WTC11 (cell line): Measurements from ENCODE around the gene CHN1. TPM values are rescaled to one million over a fixed set of nuclear protein-coding genes. Genes with fewer than 3 reads are reported as not detected.

Experiments used
- ATAC-seq: fragments of 200-7000 bp; cut with Tn5 transposase; 2 replicates; pipeline ENCODE4 v1.10.0; 2021; ENCODE audit warnings: mild to moderate bottlenecking, moderate library complexity
- CTCF ChIA-PET: fragments of 300-600 bp; sonication (Branson Sonifier 250); formaldehyde crosslinking; loops from one replicate; lab custom pipeline; 2021; ENCODE audit warnings: antibody characterized with exemption; lab: Charles Lee
- POLR2A ChIA-PET: fragments of 350-600 bp; sonication (Branson Sonifier 250); formaldehyde crosslinking; loops from one replicate; lab custom pipeline; 2021; ENCODE audit warnings: antibody characterized with exemption; lab: Charles Lee
- DNase-seq: peaks from one replicate; pipeline ENCODE4 v3.0.0; 2021; ENCODE audit warnings: low spot score
- H3K27ac Mint-ChIP-seq: 2 replicates; pipeline ENCODE4 v1.8.0; 2021; ENCODE audit warnings: mixed read lengths
- H3K27me3 Mint-ChIP-seq: 2 replicates; pipeline ENCODE4 v1.8.0; 2021; ENCODE audit warnings: low read depth, mild to moderate bottlenecking, moderate library complexity, mixed read lengths
- H3K36me3 Mint-ChIP-seq: 2 replicates; pipeline ENCODE4 v1.8.0; 2021; ENCODE audit warnings: mixed read lengths
- H3K4me1 Mint-ChIP-seq: 2 replicates; pipeline ENCODE4 v1.8.0; 2022; ENCODE audit warnings: mixed read lengths
- H3K4me3 Mint-ChIP-seq: 2 replicates; pipeline ENCODE4 v1.8.0; 2021; ENCODE audit warnings: mild to moderate bottlenecking, moderate library complexity, mixed read lengths
- H3K9me3 Mint-ChIP-seq: 2 replicates; pipeline ENCODE4 v1.8.0; 2021; ENCODE audit warnings: mixed read lengths
- ATF2 ChIP-seq: sonication (generic); formaldehyde crosslinking; IDR thresholded peaks from 2 replicates; pipeline ENCODE4 v1.8.1; 2022; ENCODE audit warnings: low read depth, missing genetic modification reagents, borderline replicate concordance
- CREM ChIP-seq: sonication (generic); formaldehyde crosslinking; IDR thresholded peaks from 2 replicates; pipeline ENCODE4 v1.8.1; 2022; ENCODE audit warnings: mild to moderate bottlenecking, missing genetic modification reagents, moderate library complexity
- EMX1 ChIP-seq: fragments of 250-450 bp; sonication (Bioruptor Pico); IDR thresholded peaks from 2 replicates; pipeline ENCODE4 v1.8.0; 2021; ENCODE audit warnings: mild to moderate bottlenecking
- GABPB1 ChIP-seq: sonication (generic); formaldehyde crosslinking; IDR thresholded peaks from 2 replicates; pipeline ENCODE4 v1.8.1; 2023; ENCODE audit warnings: mild to moderate bottlenecking, missing genetic modification reagents
- GTF2I ChIP-seq: fragments of 250-450 bp; sonication (Bioruptor Pico); conservative IDR thresholded peaks from 2 replicates; pipeline ENCODE4 v1.4.0; 2021; ENCODE audit warnings: mild to moderate bottlenecking
- NFE2L1 ChIP-seq: sonication (generic); formaldehyde crosslinking; IDR thresholded peaks from 2 replicates; pipeline ENCODE4 v1.8.1; 2023; ENCODE audit warnings: missing genetic modification reagents
- NR1H2 ChIP-seq: sonication (generic); formaldehyde crosslinking; IDR thresholded peaks from 2 replicates; pipeline ENCODE4 v1.9.0; 2021; ENCODE audit warnings: mild to moderate bottlenecking, moderate library complexity, missing genetic modification reagents
- OVOL2 ChIP-seq: fragments of 250-450 bp; sonication (Bioruptor Pico); IDR thresholded peaks from 2 replicates; pipeline ENCODE4 v1.9.0; 2021; ENCODE audit warnings: mild to moderate bottlenecking, borderline replicate concordance
- SMAD4 ChIP-seq: sonication (generic); formaldehyde crosslinking; IDR thresholded peaks from 2 replicates; pipeline ENCODE4 v1.8.0; 2022; ENCODE audit warnings: mild to moderate bottlenecking, missing genetic modification reagents
- STAT6 ChIP-seq: sonication (generic); formaldehyde crosslinking; conservative IDR thresholded peaks from 2 replicates; pipeline ENCODE4 v1.8.1; 2023; ENCODE audit warnings: mild to moderate bottlenecking, low read depth, missing genetic modification reagents, moderate library complexity
- TCF7 ChIP-seq: sonication (generic); formaldehyde crosslinking; IDR thresholded peaks from 2 replicates; pipeline ENCODE4 v1.8.0; 2022; ENCODE audit warnings: mild to moderate bottlenecking, low read depth, missing genetic modification reagents, moderate library complexity
- TEAD4 ChIP-seq: sonication (generic); formaldehyde crosslinking; IDR thresholded peaks from 2 replicates; pipeline ENCODE4 v1.8.0; 2022; ENCODE audit warnings: mild to moderate bottlenecking, missing genetic modification reagents
- TP53 ChIP-seq: sonication (generic); formaldehyde crosslinking; IDR thresholded peaks from 2 replicates; pipeline ENCODE4 v1.8.1; 2023; ENCODE audit warnings: mild to moderate bottlenecking, missing genetic modification reagents
- ZBTB21 ChIP-seq: sonication (generic); formaldehyde crosslinking; IDR thresholded peaks from 2 replicates; pipeline ENCODE4 v1.8.1; 2023; ENCODE audit warnings: mild to moderate bottlenecking, missing genetic modification reagents, borderline replicate concordance
- ZMAT4 ChIP-seq: fragments of 250-450 bp; sonication (Bioruptor Pico); IDR thresholded peaks from 2 replicates; pipeline ENCODE4 v1.9.0; 2021; ENCODE audit warnings: mild to moderate bottlenecking
- ZNF138 ChIP-seq: sonication (generic); formaldehyde crosslinking; conservative IDR thresholded peaks from 2 replicates; pipeline ENCODE4 v1.8.1; 2022; ENCODE audit warnings: mild to moderate bottlenecking, moderate library complexity, missing genetic modification reagents
- ZNF232 ChIP-seq: sonication (generic); formaldehyde crosslinking; IDR thresholded peaks from 2 replicates; pipeline ENCODE4 v1.8.0; 2022; ENCODE audit warnings: mild to moderate bottlenecking, missing genetic modification reagents
- ZNF317 ChIP-seq: sonication (generic); formaldehyde crosslinking; IDR thresholded peaks from 2 replicates; pipeline ENCODE4 v1.8.1; 2023; ENCODE audit warnings: low read depth, mild to moderate bottlenecking, moderate library complexity, missing genetic modification reagents, borderline replicate concordance
- ZNF416 ChIP-seq: fragments of 250-450 bp; sonication (Bioruptor Pico); IDR thresholded peaks from 2 replicates; pipeline ENCODE4 v1.9.0; 2021; ENCODE audit warnings: mild to moderate bottlenecking, inconsistent platforms
- ZNF423 ChIP-seq: fragments of 250-450 bp; sonication (Bioruptor Pico); IDR thresholded peaks from 2 replicates; pipeline ENCODE4 v2.1.2; 2022; ENCODE audit warnings: mild to moderate bottlenecking, moderate library complexity
- ZNF671 ChIP-seq: fragments of 250-450 bp; sonication (Bioruptor Pico); IDR thresholded peaks from 2 replicates; pipeline ENCODE4 v1.8.0; 2021; ENCODE audit warnings: mild to moderate bottlenecking
- total RNA-seq: library from RNA; stranded (reverse); gene quantifications from 3 replicates; pipeline ENCODE4 v1.2.3, GENCODE V29; 2021
- TF ChIP-seq, protein P1 (sequence below): sonication (generic); formaldehyde crosslinking; IDR thresholded peaks from 2 replicates; pipeline ENCODE4 v1.8.0; 2022; ENCODE audit warnings: mild to moderate bottlenecking, missing genetic modification reagents
- TF ChIP-seq, protein P2 (sequence below): sonication (generic); formaldehyde crosslinking; IDR thresholded peaks from 2 replicates; pipeline ENCODE4 v1.8.1; 2023; ENCODE audit warnings: mild to moderate bottlenecking, missing genetic modification reagents, moderate library complexity
- TF ChIP-seq, protein P3 (sequence below): sonication (generic); formaldehyde crosslinking; IDR thresholded peaks from 2 replicates; pipeline ENCODE4 v1.8.1; 2022; ENCODE audit warnings: mild to moderate bottlenecking, moderate library complexity, missing genetic modification reagents
- TF ChIP-seq, protein P4 (sequence below): sonication (generic); formaldehyde crosslinking; IDR thresholded peaks from 2 replicates; pipeline ENCODE4 v1.8.1; 2023; ENCODE audit warnings: mild to moderate bottlenecking, missing genetic modification reagents

Gene CHN1
- total RNA-seq, 1 experiment from 2014 or later: 30.0 TPM

- no peak for ATAC-seq
- CTCF ChIA-PET: interaction anchor here (0.8 to 1.1 kb wide), 4 partner anchors 220 to 297 kb away, joined by 3 read pairs; no protein-coding TSS in a partner anchor
- peaks cover 36% of the 10 kb centered on the region for H3K4me1 Mint-ChIP-seq
Observed at GRCh38 chr2:174996622-174997021, 8.6 kb downstream of the CHN1 start.

DNA sequence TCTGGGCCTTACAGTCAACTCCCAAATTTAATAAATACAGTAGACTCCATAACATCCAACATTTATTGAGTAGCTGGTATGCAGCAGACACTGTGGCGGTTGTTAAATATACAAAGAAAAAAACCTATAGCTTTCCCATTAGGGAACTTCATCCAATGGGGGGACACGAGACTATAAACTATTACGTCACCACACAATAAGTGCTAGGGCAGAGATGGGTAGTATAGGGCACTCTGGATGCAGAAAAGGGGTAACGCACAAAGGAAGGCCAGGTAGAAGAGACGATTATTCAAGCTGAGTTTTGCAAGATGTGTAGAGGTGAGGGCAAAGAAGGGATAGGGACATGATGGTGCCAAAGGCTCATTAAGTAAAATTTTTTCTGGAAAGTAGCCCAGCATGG is 10.8 kb downstream of the CHN1 start:
- ChIA-PET CTCF (interaction anchor here (1.2 to 1.4 kb wide), 2 partner anchors 245 to 297 kb away, joined by 3 to 5 read pairs; no protein-coding TSS in a partner anchor), POLR2A (no interaction called here)
- Mint-ChIP-seq H3K36me3 (peaks cover 2% of the 10 kb centered on the region; the same call in 1 of the 2 replicates), H3K4me1 (peaks cover 41% of the 10 kb centered on the region), H3K4me3 (no peak overlapping the region), H3K9me3 (no peaks in the 10 kb centered on the region), H3K27me3 (no peaks in the 10 kb centered on the region), H3K27ac (no peak overlapping the region; the same call in 1 of the 2 replicates)
- TF ChIP-seq TCF7 (CRISPR knock-in tag) (no peak), NFE2L1 (CRISPR knock-in tag) (no peak), SMAD4 (CRISPR knock-in tag) (no peak), TEAD4 (CRISPR knock-in tag) (no peak), ATF2 (no peak), GABPB1 (no peak), NR1H2 (CRISPR knock-in tag) (no peak), GTF2I (no peak), OVOL2 (CRISPR knock-in tag) (no peak), ZNF416 (no peak), ZNF423 (CRISPR knock-in tag) (no peak), ZNF671 (CRISPR knock-in tag) (no peak), CREM (no peak), ZBTB21 (CRISPR knock-in tag) (no peak), ZNF317 (no peak), ZNF232 (CRISPR knock-in tag) (no peak), ZNF138 (no peak)
- TF ChIP-seq, protein P1, sequence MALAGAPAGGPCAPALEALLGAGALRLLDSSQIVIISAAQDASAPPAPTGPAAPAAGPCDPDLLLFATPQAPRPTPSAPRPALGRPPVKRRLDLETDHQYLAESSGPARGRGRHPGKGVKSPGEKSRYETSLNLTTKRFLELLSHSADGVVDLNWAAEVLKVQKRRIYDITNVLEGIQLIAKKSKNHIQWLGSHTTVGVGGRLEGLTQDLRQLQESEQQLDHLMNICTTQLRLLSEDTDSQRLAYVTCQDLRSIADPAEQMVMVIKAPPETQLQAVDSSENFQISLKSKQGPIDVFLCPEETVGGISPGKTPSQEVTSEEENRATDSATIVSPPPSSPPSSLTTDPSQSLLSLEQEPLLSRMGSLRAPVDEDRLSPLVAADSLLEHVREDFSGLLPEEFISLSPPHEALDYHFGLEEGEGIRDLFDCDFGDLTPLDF (CRISPR knock-in tag): no peak
- TF ChIP-seq, protein P2, sequence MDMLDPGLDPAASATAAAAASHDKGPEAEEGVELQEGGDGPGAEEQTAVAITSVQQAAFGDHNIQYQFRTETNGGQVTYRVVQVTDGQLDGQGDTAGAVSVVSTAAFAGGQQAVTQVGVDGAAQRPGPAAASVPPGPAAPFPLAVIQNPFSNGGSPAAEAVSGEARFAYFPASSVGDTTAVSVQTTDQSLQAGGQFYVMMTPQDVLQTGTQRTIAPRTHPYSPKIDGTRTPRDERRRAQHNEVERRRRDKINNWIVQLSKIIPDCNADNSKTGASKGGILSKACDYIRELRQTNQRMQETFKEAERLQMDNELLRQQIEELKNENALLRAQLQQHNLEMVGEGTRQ (CRISPR knock-in tag): no peak
- TF ChIP-seq, protein P3, sequence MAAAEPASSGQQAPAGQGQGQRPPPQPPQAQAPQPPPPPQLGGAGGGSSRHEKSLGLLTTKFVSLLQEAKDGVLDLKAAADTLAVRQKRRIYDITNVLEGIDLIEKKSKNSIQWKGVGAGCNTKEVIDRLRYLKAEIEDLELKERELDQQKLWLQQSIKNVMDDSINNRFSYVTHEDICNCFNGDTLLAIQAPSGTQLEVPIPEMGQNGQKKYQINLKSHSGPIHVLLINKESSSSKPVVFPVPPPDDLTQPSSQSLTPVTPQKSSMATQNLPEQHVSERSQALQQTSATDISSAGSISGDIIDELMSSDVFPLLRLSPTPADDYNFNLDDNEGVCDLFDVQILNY (CRISPR knock-in tag): no peak
- DNase-seq: no peak
- no peak for ATAC-seq

More at GRCh38 chr2:174996622-174997021, 8.6 kb downstream of the CHN1 start:
- H3K36me3 Mint-ChIP-seq: peaks cover 2% of the 10 kb centered on the region; the same call in 1 of the 2 replicates
- H3K4me3 Mint-ChIP-seq: no peak overlapping the region
- H3K27ac Mint-ChIP-seq: no peak overlapping the region; the same call in 1 of the 2 replicates
- no peaks in the 10 kb centered on the region for H3K9me3 Mint-ChIP-seq
- POLR2A ChIA-PET: no interaction called here
- TF ChIP-seq ZMAT4 (CRISPR knock-in tag): no peak
- no peak for TF ChIP-seq STAT6 (CRISPR knock-in tag)
- TF ChIP-seq, protein P4, sequence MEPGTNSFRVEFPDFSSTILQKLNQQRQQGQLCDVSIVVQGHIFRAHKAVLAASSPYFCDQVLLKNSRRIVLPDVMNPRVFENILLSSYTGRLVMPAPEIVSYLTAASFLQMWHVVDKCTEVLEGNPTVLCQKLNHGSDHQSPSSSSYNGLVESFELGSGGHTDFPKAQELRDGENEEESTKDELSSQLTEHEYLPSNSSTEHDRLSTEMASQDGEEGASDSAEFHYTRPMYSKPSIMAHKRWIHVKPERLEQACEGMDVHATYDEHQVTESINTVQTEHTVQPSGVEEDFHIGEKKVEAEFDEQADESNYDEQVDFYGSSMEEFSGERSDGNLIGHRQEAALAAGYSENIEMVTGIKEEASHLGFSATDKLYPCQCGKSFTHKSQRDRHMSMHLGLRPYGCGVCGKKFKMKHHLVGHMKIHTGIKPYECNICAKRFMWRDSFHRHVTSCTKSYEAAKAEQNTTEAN: no peak
- TF ChIP-seq ZNF423 (CRISPR knock-in tag): no peak
- no peak for TF ChIP-seq EMX1 (CRISPR knock-in tag)
- TF ChIP-seq ZNF317: no peak
- no peak for TF ChIP-seq TP53 (CRISPR knock-in tag)
- TF ChIP-seq, all 79 proteins: peak for 0
- DNase-seq: no peak
- H3K27me3 Mint-ChIP-seq: no peaks in the 10 kb centered on the region
